ENCODE results near the gene CCNYL1.

GRCh38 chr2:207746131-207746530 lies 34.7 kb downstream of the CCNYL1 start:
- TF ChIP-seq CTCF (IDR thresholded peaks at IDR 0.05): peak; percentile 85 to 95 (median 91)
- TF ChIP-seq POLR2A (IDR thresholded peaks at IDR 0.05): no peak

All from right lobe of liver (tissue), 4 donors.